Measurements from ENCODE around the gene FAM120A.

Gene FAM120A

GRCh38 chr9:93579711-93580516 lies 128.4 kb downstream of the FAM120A start:
- DNase-seq = no peak

GRCh38 chr9:93580654-93581380 lies 129.3 kb downstream of the FAM120A start:
- no peak for DNase-seq

DNA sequence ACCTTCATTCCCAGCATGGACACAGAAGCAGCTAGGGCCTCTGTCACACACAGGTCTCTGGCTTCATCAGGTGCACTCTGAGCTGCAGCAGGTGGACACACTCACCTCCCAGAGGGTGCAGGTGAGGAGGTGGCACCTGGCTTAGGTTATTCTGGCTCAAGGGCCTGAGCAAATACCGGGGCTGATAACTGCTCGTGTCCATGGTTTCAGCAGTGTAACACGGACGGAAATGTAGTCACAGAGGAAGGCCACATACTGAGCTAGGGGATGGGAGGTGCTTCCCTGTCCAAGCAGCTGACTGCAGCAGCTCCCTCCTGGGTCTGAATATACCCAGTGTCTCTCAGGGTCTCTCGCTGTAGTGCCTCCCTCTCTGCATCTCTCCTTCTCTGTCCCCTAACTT lies 130.6 kb downstream of the FAM120A start:
- peak; percentile 20 for DNase-seq

- no peak for DNase-seq
Measured at GRCh38 chr9:93582550-93582949, 131.1 kb downstream of the FAM120A start.

GRCh38 chr9:93585259-93585658 lies 133.8 kb downstream of the FAM120A start:
- no peak for DNase-seq

DNA sequence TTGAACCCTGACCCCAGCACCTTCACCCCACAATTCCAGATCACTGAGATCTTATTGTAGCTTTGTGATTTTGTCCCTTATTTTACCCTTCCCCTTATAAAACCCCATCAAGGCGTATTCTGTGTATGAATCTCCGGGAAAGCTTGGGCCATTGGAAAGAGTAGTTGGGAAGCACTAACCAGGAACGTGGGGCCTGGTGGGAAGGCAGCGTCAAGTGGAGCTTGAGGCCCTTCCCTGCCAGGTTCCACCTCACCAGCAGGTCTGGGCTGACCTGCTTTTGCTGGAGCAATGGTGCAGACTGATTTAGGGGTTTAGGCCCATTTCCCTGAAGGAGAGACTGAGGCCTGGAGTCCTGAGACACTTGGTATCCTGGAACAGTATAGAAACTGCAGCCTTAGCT lies 134.2 kb downstream of the FAM120A start:
- DNase-seq = no peak

DNA sequence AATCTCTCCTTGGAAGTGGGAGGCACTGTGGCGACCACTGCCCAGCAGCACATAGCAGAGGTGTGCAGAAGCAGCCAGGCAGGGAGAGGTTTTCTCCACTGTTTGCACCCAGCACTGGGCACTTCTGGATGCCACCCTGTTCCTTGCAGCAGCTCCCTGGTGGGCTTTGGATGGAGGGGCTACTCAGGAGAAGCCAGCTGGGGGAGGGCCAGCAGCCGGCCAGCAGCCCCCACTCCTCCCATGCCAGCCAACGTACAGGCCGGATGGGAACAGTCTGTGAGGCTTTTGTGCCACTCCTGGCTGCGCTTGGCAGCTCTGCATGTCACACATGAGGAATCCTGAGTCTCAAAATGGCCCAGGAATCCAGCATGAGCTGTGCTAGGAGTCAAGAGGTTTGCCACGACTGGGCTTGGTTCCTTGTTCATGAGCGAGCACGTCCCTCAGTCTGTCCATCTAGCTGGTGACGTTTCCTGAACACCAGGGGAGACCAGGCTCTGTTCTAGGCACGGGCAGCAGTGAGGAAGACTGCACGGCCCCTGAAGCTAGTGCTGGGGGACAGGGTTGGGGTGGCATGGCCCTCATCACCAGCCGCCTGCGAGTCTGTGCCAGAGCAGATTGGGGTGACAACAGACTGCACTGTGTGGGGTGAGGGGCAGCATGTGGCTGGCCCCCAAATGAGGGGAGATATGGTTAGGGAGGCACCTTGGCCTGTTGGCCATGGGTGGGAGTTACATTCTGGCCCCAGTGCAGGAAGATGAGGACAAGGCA lies 135.0 kb downstream of the FAM120A start:
- DNase-seq = no peak

DNA sequence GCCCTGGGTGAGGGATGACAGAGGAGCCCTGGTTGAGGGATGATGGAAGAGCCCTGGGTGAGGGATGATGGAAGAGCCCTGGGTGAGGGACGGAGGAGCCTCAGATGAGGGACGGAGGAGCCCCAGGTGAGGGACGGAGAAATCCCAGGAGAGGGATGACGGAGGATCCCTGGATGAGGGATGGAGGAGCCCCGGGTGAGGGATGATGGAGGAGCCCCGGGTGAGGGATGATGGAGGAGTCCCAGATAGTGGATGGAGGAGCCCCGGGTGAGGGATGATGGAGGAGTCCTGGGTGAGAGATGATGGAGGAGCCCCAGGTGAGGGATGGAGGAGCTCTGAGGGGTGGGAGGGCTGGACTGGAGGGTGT lies 135.8 kb downstream of the FAM120A start:
- no peak for DNase-seq

GRCh38 chr9:93587651-93588347 lies 136.3 kb downstream of the FAM120A start:
- DNase-seq = no peak

DNA sequence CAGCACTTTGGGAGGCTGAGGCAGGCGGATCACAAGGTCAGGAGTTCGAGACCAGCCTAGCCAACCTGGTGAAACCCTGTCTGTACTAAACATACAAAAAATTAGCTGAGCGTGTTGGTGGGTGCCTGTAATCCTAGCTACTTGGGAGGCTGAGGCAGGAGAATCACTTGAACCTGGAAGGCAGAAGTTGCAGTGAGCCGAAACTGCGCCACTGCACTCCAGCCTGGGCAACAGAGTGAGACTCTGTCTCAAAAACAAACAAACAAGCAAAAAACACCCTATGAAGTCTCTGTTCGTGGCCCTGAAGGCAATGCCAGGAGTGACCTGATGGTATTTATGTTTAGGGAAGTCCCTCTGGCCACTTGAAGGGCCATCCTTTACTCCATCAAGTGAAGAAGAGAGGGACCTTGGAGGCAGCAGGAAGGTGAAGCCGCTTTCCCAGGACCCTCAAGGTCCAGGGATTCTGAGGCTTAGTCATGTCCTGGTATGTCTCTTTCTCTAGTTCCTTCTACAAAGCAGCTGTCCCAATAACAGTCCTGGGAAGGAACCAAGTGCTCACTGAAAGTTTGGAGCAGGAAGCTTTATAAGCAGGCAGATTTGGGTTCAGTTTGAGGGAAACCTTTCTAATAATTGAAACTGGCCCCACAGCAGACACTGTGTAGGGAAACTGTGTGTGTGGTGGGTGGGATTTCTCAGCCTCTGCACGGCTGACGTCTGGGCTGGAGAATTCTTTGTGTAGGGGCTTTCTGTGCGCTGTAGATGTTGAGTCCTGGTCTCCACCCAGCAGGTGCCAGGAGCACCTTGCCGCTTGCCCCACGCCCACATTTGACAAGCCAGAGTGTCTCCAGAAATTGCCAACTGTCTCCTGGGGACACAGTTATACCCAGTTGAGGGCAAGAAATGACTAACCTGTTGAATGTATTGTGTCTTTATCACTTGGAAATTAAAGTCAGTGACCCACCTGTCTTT lies 137.4 kb downstream of the FAM120A start:
- DNase-seq = peak; percentile 37

DNA sequence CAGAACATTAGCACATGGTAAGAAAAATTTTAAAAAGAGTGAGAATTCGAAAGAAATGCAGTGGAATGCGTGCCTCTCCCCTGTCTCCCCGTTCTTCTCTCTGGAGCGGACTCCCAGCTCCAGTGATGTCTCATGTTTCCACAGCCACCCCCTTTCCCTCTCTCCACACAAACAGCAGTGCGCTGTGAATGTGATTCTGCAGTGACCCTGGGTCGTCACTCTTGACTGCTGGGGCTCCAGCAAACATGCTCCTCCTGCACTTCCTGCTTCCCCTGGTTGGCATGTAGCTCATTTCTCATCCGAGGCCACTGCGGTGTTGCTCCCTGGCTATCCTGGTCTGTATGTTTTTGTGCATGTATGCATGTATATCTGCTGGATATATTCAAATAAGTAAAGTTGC lies 138.2 kb downstream of the FAM120A start:
- peak; percentile 50 for DNase-seq

DNA sequence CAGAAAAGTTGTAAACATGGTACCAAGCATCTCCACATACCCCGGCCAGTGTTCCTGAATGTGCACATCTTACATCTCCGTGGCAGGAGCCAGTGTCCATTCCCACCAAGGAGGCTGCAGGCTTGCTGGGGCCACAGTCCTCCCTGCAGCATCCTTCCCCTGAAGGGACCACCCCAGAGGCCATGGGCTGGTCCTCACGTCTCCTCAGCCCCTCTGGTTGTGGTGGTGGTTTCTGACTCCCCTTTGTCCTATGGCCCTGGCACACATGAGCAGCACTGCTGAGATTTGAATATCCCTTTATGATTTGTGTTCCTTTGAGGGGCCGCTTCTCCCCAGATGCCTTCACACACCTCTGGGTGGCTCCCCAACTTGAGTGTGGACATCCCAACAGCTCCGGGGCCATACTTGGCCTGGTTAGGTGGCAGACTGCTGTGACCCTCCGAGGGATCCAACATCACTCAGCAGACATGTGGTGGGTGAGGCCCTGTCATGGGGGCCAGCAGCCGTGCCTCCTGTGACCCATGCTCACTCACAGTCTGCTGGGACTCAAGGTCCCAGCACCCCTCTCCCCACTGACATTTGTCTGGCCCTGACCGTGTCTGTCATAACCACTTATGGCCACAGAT lies 139.2 kb downstream of the FAM120A start:
- no peak for DNase-seq

- DNase-seq = no peak
Measured at GRCh38 chr9:93591301-93592007, 140.0 kb downstream of the FAM120A start.

GRCh38 chr9:93592008-93592642 lies 140.6 kb downstream of the FAM120A start:
- DNase-seq = no peak

DNA sequence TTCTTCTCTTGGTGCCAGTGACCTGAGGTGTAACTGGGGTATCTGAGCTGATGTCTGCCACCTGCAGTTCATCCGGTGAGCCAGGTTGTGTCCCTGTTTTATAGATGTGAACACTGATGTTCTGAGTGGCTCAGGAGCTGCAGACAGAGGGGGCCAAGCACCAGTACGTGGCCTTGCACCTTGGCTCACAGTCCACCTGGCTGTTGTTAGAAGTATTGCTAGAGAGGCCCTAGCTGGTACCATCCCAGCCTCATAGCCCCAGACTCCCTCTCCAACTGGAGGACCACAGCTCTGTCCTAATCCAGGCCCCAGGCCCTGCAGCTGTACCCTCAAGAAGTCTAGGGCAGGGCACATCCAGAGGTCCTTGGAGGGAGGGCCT lies 141.1 kb downstream of the FAM120A start:
- no peak for DNase-seq

- peak; percentile 13 for DNase-seq
Measured at GRCh38 chr9:93593144-93593658, 141.7 kb downstream of the FAM120A start.

DNA sequence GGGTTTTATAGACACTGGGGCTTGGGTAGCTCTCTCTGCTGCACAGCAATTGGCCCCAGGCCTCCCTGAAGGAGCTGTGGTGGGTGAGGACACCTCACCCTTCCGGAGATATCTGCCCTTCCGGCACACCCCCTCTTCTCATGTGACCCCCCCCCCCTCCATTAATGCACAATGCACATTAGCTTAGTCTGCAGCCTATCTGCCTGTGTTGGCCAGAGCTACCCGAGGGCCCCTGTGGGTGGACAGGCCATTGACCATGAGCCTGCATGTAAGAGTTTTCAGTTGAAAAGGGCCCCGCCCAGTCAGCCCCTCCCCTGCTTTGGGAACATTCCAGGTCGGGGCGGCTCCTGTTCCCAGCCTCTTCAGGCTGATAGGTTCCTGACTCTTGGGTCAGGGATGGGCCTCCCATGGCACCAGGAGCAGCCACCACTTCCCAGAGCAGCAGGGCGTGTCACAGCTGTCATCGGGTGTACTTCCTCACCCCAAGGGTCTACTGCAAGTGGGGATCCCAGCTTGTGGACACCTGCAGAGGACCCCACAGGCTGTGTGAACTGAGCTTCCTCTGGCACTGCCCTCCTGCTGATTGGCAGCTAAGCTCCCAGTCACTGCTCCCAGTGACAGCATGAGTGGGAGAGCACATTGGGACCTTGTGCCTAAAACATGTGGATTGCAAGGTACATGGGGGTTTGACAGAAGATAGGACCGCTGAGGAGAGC lies 142.7 kb downstream of the FAM120A start:
- peak; percentile 7 for DNase-seq

GRCh38 chr9:93595461-93595860 lies 144.0 kb downstream of the FAM120A start:
- DNase-seq = no peak

DNA sequence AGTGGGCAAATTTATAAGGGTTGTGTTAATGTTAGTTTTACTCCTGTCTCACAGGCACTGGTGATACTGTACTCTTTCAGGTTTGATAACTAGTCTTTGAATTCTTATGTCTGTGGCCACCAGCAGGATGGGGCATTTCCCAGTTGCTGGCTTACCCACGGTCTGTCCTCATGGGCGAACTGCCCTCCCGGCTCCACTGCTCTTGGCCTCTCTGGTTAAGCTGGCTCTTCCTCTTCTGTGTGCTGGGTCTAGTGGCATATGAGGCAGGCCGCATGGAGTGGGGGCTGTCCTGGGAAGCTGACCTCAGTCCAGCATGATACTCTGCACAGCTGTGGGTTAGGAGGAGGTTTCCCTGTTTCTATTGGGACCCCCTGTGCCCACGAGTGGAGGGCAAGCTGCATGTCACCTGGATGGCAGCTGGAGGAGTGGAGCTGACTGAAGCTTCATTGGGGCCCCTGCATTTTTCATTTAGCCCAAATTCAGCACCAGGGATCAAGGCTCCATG lies 144.4 kb downstream of the FAM120A start:
- DNase-seq = no peak

Data from fibroblast of skin of back (primary cell).